ENCODE data around the gene JAZF1. TPM values are rescaled to one million over a fixed set of nuclear protein-coding genes. Genes with fewer than 3 reads are reported as not detected.

The JAZF1 gene
- polyA plus RNA-seq, 3 donors, result 2.6 to 25.1 (median 8.3) TPM

DNA sequence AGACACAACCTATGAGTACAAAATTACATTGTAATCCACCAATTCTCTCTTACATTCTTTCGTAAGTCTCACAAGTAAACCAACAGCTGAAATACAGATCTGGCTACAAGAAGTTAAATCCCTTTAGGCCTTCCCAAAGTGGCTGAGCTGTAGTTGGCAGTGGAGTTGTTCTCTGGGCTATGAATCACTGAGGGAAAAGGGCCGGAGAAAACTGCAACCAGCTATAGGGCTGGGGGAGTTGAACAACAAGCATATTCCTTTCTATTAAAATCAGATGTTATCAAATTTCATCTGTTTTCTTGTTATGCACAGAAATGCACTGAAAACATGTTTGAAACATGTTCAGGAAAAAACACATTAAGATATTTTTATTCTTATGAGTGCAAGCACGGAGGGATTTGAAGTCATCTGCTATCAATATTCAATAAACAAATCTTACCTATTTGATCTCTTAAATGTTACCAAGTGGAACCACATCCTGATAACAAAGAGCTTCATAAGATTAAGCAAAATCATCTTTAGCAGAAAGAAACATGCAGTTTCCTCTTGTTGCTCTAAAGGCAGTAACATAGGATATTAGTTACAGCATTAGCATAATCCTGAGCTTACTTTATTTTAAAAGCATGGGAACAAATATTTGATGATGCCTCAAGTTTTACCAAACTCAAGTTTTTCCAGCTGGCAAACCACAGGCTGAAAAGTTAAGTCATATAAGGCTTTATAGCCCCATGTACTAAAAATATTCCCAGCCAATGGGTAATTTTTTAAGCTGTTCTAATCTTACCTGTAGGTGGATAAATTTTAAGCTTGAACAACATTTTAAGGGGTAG, 227.9 kb downstream of the JAZF1 start:
- WGBS, 3 donors, result 56 to 85% (median 71%) methylated on average over 3 of the region's 3 CpGs
- no peak overlapping the region for H3K27ac ChIP-seq (ENCODE audit: low read depth, low read length)

DNA sequence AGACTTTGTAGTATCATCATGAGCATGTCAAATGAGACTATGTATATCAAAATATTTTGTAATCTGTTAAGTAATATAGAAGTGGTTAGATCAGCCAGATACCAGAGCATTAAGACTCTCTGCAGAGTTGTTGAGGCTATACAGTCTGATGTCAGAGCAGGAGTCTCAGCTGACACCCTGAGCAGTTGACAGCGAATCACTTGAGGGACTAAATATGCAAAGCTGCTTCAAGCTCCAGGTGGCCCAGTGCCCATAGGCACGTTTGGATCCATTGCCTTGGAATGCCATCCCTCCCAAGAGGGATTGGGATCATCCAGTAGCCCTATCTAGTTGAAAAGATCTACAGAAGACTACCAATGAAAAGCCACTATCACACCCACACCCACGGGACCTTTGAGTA, 230.5 kb downstream of the JAZF1 start:
- WGBS, 3 donors, result 64 to 82% (median 76%) methylated on average over 3 of the region's 3 CpGs
- no peak overlapping the region for H3K27ac ChIP-seq (ENCODE audit: low read depth, low read length)

DNA sequence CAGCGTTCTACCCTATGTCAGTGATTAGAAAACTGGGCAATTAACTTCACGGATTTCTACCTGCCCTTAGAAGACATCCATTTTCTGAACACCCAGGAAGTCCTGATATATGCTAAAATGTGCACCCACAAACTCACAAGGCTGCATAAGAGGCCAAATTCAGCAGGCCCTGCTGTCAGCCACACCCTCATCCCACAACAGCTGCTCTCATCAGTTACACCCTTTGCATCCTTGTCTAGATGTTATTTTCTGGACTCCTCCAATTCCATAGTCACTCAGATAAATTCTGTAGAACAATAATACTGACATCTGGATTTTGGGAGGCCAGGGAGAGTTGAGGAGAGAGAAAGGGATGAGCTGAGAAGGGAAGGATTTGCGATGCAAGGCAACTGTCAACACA, 231.7 kb downstream of the JAZF1 start:
- WGBS, 3 donors, result 93 to 97% (median 96%) methylated on average over 3 of the region's 3 CpGs
- no peak overlapping the region for H3K27ac ChIP-seq (ENCODE audit: low read depth, low read length)

DNA sequence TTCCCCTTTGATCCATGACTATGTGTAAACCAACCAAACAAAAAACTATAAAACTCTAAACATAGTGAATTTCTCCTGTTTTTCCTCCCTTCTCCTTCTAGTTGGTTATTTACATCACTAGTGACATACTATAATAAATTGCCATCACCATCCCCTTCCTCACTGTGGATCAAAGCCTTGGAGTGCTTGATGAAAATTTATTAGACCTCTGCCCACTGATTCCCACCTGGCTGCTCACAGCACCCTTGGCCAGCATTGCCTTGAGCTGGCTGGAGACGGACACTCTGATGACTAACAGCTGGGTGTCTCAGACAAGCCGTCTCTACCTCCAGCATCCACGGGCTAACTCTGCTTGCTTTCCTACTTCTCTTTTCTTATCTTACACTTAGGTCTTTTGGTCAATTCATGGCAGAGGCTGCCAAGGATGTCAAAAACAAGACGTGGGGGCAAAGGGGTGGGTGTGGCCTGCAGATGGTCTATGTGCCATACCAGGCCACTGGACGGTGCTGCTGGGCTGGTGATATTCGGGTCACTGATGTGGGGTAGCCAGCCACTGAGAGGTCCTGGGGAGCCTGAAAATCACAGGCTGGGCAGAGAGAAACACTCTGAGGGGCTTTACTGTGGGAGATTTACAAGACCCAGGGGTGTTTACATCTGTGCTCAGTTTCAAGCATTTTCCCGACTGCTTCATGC, 232.9 kb downstream of the JAZF1 start:
- H3K27ac ChIP-seq (ENCODE audit: low read depth, low read length), result no peak overlapping the region
- WGBS, 3 donors, result 58 to 73% (median 64%) methylated on average over 7 of the region's 7 CpGs

DNA sequence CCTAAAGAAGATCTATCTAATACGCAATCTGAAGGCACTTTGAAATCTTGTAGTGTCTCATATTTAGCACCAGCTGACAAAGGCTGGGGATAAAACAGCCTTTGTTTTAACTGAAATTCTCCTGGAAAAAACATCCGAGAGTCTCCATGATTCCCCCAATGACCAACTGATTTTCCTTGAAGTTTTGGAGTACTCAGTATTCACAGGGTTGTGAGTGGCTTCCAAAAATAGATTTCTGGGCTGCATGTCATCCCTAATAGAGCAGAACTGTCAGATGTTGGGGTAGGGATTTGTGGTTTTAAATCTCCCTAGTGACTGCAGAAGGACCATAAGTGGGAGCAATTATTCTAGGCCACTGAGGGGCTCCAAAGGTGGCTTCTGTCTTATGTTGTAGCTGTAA, 234.2 kb downstream of the JAZF1 start:
- 82 to 85% (median 83%) methylated on average over 2 of the region's 2 CpGs for WGBS, 3 donors
- no peak overlapping the region for H3K27ac ChIP-seq (ENCODE audit: low read depth, low read length)

DNA sequence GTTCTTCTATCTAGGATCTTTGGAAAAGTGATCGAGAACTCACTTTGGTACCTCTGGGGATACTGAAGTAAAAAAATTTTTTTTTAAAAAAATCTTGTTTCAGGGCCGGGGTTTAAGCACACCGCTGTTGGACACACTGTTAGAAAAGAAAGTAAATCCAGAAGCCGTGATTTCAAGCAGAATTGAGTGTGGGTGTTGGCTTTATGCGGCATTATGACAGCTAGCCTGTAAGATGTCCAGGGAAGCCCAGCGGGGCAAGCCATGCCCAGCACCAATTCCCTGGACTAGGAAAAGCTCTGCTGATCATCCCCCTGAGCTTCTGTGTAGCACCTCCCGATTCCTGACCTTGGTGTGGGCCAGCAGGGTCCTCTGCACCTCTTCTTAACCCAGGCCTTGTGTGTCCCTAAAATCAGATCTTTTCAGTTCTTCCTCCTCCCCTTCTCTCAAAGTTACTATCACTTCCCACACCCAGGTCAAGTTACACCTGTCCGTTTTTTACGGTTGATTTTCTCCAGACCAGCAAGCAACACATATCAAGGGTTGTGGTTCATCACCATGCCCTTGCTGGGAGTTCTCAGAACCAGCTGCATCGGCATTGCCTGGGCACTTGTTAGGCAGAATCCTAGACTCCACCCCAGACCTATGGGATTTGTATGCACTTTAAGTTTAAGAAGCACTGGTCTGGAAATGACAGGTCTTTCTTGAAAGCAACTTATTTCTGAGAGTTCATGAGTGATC, 235.4 kb downstream of the JAZF1 start:
- 71 to 89% (median 84%) methylated on average over 10 of the region's 10 CpGs for WGBS, 3 donors
- no peak overlapping the region for H3K27ac ChIP-seq (ENCODE audit: low read depth, low read length)

DNA sequence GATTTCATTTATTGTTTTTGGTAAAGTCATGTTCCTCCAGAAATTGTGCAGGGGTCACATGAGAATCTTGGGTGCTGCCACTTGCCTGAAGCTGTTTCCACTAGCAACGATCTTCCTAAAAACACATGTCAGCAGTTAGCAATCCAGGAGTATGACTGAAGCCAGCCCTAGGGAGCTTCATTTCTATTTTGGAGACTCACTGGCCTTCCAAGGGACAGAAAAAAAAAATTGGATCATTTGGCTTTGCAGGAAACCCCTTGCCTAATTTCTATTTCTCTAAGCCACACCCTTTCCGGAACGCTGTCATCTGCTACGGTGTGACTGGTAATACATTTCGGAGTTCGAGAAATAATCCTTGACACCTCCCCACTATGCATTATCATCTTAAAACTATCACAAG, 236.0 kb downstream of the JAZF1 start:
- H3K27ac ChIP-seq (ENCODE audit: low read depth, low read length), result no peak overlapping the region
- 55 to 91% (median 71%) methylated on average over 6 of the region's 6 CpGs for WGBS, 3 donors

DNA sequence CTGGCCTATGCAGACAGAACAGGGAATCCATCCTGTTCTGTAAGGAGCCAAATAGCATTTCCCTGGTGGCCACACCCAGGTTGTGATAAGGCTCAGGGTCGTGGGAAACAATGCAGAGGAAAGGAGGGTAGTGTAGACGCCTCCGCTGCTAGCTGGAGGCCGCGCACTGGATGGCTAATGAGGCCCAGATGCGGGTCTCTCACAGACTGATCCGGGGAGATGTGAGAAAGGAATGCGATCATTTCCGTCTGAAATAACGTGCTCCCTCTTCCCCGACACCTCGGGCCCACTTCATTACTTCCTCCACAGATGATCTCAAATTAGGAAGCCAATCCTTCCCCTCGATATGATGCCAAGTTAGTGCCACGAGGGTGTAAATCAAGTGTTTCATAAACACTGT, 237.4 kb downstream of the JAZF1 start:
- WGBS, 3 donors, result 70 to 79% (median 76%) methylated on average over 14 of the region's 14 CpGs
- H3K27ac ChIP-seq (ENCODE audit: low read depth, low read length), result no peak overlapping the region

DNA sequence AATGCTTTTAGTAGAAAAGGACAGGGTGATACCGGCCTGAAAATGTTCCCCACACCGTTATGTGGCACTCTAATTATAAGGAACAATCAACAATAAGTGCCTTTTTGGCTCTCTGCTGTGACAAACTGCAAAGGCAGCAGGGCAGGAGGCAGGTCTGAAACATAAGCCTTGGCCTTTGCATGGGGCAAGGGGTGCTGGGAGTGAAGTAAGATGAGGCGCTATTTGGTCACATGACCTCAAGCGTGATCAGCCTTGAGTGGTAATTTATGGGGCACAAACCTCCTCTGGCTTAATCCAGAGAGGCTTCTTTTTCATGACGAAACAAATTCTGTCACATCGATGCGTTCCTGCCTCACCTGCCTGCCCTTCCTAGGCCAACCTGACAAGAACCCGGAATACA, 237.9 kb downstream of the JAZF1 start:
- no peak overlapping the region for H3K27ac ChIP-seq (ENCODE audit: low read depth, low read length)
- 93 to 95% (median 94%) methylated on average over 8 of the region's 8 CpGs for WGBS, 3 donors

DNA sequence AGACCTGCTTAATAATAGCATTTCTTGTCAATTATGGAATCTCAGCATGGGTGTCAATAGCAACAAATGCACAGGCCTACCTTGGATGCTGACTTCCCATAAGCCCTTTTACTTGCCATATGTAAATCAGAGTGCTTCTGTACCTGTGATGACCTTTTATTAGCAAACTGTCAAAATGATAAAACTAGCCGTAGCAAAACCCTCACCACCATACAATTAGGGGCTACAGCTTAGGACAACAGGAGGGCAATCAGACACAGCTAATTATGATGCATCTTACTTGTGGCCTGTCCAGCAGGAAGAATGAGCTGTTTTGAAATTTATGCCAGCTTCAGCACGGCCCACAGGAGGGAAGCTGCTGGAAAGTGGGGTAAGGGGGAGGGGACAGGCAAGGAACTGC, 239.1 kb downstream of the JAZF1 start:
- whole genome bisulfite sequencing, 3 donors, result 58 to 73% (median 70%) methylated on average over 2 of the region's 2 CpGs

DNA sequence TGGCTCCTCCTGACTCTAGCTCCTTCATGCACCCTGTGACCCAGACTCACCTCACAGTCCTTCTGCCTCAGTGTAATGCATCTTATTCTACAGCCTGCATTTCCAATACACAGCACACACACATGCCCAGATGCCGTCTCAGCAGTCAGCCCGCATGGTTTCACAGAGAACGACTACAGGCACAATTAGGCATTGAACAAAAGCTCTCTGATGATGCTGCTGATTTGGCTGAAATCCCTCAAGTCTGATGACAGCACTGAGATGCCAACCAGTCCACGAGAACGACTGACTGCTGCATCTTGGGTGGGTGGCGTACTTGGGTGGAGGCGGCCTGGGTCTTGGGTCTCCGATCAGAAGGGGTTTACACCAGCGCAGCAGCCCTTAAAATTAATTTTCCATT, 240.3 kb downstream of the JAZF1 start:
- 87 to 89% (median 87%) methylated on average over 9 of the region's 9 CpGs for WGBS, 3 donors
- no peak overlapping the region for H3K27ac ChIP-seq (ENCODE audit: low read depth, low read length)

More for the DNA sequence above, 239.1 kb downstream of the JAZF1 start:
- H3K27ac ChIP-seq (ENCODE audit: low read depth, low read length), result no peak overlapping the region

DNA sequence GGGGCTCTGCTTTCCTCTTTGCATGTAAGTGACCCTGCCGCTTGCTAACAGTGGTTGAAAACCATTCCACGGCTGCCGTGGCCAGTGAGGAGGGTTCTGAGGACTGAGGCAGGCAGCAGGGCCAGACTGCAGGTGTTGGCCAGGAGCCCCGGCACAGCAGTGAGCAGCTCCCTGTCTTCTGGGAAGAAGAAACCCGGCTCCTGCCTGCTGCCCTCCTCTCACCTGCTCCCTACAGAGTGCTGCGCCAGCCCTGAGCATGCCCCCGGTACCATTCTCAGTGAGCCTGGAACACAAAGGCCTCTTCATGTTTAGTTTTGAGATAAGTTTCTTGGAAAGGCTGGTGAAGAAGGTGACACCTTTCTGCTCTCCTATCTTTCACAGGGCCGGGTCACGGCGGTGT, 240.7 kb downstream of the JAZF1 start:
- WGBS, 3 donors, result 92 to 96% (median 95%) methylated on average over 10 of the region's 10 CpGs
- no peak overlapping the region for H3K27ac ChIP-seq (ENCODE audit: low read depth, low read length)

DNA sequence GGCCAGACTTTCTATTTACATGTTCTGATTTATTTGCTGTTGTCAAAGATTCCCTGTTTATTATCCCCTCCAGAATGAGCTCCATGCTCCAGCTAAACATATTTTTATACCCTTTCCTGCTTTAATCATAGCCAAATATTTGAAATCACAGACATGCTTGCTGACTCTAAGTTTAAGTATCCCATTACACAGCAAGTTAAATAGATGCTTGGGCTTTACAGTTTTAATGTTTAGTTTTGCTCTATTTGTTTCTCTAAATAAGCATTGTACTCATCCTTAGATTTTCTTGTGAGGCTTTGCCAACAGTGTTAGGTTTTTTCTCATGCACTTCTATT, 243.9 kb downstream of the JAZF1 start:
- H3K27ac ChIP-seq (ENCODE audit: low read depth, low read length), result no peak overlapping the region

DNA sequence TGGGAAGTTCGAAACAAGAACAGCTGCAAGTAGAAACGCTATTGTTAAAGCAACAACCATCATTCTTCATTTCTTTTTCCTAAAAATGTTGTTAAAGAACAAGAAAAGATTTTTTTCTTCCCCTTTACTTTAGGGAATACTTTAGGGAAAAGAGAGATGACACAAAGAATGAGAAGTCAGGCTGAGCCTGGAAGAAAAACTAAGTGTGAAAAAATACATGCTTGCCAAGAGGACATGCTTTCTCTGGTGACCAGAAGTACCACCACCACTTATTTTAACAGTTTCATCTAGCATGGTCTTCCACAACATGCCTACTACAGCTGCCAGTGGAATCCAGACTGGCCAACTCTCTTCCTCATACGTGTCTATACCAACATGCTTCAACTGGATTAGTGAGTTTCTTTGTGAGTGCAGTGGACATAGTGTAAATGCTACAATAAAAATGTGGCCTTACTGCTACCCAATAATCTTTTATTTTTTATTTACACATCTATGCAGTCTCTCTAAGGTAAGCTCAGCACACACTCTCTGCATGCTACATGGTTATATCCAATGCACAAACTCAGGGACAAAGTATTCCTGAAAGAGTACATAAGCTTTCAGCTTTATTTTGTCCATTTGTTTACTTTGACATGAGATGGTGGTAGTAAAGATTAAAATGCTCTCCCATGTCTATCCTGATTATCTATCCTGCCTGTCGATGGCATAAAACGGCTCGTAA, 244.4 kb downstream of the JAZF1 start:
- WGBS, 3 donors, result 72 to 87% (median 81%) methylated on average over 6 of the region's 6 CpGs
- no peak overlapping the region for H3K27ac ChIP-seq (ENCODE audit: low read depth, low read length)

DNA sequence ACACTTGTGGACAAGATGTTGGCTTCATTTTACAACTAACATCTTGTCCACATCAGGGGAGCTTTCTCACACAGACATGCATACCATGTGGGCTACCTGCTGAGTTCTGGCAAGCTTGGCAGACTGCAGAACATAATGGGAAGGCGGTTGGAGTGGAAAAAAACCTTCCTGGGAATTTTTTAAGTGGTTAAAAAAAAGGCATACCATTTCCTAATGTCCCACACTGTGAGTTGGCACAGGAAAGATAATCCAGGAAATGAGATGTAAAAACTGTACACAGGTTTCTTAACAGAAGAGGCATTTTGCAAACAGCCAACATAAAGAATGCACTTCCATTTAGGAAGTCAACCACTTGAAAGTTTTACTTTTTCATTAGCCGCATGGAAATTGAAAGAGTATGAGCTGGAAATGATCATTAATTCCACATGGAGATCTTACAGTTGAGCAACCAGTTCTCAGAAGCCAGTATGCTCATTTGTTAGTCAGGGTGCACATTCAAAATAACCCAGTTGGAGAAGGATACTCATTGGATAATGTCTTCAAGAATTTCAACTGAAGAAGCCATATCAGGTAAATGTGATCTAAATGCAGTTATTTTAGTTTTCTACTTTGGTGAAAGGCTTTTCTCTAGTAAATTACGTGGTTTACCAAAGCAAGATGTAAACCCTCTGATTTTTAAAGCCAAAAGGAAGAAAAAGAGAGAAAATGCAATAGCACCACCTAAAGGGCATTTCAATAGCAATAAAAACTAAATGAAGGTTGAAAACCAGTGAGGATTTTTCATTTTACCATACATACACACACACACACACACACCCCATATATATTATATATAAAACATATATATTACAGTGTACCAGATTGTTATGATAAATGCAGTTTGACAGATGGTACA, 246.7 kb downstream of the JAZF1 start:
- 58 to 88% (median 72%) methylated on average over 3 of the region's 3 CpGs for WGBS, 3 donors
- H3K27ac ChIP-seq (ENCODE audit: low read depth, low read length), result no peak overlapping the region

DNA sequence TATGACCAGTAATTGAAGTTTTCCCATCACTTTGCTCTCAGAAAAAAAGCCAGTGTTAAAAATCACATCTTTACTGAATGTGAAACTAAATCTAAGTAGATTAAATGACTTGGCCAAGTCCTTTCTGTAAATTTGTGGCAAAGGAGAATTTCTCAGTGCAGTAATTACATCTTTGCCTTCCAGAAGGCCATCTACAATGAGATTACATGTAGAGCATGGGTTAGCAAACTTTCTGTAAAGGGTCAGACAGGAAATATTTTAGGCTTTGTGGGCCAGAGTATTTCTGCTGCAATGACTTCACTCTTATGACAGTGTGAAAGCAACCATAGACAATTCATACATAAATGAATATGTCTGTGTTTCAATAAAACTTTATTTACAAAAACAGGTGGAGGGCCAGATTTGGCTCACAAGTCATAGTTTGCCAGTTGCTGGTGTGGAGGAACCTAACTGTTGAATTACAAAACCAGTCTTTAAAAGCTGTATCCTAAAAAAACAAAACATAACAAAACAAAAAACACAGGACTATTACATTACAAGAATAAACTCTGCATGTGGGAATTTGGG, 249.6 kb downstream of the JAZF1 start:
- H3K27ac ChIP-seq (ENCODE audit: low read depth, low read length), result no peak overlapping the region

DNA sequence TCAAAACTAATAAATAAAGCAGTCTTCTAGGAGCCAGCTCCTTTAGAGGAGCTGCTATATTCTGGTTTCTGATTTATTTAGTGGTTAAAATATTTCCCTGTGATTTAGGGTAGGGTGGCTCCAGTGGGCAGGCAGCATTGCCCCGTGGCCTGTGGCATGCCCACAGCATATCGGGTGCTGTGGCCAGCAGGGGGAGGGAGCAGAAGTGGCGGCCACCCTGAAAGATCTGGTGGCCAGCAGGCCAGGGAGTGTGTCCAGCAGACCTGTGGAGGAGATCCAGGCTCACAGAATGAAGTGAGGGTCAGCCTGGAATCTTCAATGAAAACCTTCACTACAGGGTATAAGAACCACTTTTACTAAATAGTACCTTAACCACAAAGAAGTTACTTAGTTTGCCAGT, 251.5 kb downstream of the JAZF1 start:
- 85 to 92% (median 89%) methylated on average over 3 of the region's 3 CpGs for WGBS, 3 donors
- H3K27ac ChIP-seq (ENCODE audit: low read depth, low read length), result no peak overlapping the region

DNA sequence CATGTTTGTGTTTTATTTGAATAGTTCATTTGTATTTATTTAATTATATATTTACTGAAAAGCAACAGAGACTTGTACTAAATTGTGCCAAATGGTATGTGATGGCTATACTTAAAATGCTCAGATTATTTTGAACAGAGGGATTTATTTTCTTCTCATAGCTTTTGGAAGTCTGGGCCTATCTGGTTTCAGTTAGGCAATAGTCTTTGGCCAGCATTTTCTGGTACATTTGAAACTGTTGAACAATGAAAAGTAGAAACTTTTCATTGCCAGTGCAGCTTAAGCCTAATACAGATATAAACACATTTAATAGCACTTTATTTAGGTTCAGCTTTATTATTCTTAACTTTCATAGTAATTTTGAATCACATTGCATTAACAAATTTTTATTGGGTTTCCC, 252.6 kb downstream of the JAZF1 start:
- no peak overlapping the region for H3K27ac ChIP-seq (ENCODE audit: low read depth, low read length)
